ENCODE results near the gene LMAN2. TPM values are rescaled to one million over a fixed set of nuclear protein-coding genes. Genes with fewer than 3 reads are reported as not detected.
"Not testable (repeated sequence)": the region's sequence is repeated elsewhere in the genome, so short reads cannot be mapped to it uniquely, and the experiment has no call there.

LMAN2 gene
- polyA plus RNA-seq, 1 donor: 76.5 TPM

DNA sequence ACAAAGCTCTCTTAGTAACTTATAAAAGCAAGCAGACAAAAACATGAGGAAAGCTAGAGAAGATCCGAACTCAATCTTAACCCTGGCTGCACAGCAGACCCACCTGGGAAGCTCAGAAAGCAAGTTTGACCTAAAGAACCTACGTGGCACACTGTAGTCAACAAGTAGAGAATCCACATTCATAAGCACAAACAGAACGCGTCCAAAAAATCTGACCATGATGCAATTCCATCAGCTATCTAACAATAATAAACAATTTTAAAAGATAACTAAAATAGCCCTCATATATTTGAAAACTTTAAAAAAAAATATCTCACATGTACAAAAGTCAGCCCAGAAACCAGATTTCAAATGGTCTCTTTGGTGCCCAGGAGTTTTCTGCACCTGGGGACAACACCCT is 4.6 kb downstream of the LMAN2 start:
- DNase-seq: no peak

DNA sequence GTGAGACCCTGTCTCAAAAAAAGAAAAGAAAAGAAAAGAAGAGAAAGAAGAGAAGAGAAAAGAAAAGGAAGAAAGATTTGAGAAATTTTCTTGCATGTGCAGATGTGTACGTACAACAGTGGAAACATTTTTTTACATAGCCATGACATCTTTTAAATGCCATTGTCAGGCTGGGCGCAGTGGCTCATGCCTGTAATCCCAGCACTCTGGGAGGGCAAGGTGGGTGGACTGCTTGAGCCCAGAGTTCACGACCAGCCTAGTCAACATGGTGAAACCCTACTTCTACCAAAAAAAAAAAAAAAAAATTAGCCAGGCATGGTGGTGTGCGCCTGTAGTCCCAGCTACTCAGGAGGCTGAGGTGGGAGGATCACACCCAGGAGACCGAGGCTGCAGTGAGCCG is 6.6 kb downstream of the LMAN2 start:
- DNase-seq: no peak

DNA sequence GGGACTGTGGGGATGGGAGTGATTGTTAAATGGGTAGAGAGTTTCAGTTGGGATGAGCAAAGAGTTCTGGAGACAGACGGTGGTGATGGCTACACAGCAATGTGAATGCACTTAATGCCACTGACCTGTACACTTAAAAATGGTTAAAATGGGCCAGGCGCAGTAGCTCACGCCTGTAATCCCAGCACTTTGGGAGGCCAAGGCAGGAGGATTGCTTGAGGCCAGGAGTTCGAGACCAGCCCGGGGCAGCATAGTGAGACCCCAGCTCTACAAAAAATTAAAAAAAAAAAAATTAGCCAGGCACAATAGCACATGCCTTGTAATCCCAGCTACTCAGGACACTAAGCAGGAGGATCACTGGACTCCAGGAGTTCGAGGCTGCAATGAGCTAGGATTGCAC is 7.7 kb downstream of the LMAN2 start:
- no peak for DNase-seq

DNA sequence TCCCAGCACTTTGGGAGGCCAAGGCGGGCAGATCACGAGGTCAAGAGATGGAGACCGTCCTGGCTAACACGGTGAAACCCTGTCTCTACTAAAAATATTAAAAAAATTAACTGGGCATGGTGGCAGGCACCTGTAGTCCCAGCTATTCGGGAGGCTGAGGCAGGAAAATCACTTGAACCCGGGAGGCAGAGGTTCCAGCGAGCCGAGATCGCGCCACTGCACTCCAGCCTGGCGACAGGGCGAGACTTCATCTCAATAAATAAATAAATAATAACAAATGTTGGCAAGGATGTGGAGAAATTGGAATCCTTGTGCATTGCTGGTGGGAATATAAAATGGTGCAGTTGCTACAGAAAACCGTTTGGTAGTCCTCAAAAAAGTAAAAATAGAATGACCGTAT is 8.5 kb downstream of the LMAN2 start:
- DNase-seq: not testable (repeated sequence)

DNA sequence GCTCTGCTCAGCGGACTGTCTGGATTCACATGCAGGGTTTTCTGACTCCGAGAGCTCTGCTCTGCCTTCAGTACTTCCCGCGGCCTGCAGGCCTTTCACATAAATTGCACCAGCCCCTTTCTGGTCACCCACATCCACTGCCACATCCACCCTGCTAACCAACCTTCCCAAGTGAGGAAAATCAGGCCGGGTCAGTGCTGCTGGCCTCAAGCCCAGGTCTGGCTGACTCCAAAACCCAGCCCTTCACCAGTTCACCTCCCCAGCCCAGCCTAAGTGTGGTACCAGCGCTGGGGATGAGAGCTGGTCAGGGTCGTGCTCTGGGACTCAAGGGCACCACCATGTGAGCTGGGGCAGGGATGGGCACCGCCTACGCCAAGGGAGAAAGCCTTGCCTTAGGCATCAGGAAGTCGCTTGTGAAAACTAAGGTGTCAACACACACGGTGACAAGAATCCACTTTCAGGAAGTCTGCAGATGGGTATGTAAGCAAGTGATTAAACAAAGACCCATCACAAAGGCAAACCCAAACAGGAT is 12.3 kb downstream of the LMAN2 start:
- DNase-seq: no peak

DNA sequence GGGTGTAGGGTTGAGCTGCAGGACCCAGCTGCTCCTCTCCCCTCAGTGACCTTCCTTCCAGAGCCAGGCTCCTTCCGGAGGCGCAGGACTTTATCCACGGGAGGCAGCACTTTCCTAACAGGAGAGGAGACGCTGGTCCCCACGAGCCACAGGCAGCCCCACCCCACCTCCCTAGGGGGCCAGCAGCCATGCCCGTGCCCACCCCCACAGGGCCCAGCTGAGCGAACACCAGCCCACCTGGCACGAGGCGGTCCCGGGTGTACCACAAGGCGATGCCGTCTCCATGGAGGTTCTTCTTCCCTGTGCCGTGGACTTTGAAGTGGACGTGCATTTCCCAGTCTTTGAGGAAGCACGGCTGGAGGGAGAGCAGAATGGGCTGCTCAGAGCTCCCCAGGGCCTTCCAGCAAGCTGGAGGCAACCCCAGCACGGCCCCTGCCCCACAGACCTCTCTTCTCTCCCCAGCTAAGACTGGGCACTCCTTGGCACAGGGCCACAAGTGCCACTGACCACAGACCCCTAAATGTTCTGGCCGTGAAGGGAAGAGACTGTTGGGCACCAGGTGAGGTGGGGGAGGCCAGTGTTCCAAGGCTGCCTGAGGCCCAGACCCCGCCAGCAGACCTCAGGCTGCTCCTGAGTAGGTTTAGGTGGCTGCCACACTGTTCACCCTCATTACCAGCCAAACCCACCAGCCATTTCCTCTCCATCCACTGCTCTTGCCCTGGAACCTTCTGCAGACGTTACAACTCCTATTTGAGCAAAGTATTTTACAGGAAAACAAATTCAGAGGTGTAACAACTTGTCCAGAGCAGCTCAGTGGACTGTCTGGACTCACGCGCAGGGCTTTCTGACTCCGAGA is 13.0 kb downstream of the LMAN2 start:
- no peak for DNase-seq

DNA sequence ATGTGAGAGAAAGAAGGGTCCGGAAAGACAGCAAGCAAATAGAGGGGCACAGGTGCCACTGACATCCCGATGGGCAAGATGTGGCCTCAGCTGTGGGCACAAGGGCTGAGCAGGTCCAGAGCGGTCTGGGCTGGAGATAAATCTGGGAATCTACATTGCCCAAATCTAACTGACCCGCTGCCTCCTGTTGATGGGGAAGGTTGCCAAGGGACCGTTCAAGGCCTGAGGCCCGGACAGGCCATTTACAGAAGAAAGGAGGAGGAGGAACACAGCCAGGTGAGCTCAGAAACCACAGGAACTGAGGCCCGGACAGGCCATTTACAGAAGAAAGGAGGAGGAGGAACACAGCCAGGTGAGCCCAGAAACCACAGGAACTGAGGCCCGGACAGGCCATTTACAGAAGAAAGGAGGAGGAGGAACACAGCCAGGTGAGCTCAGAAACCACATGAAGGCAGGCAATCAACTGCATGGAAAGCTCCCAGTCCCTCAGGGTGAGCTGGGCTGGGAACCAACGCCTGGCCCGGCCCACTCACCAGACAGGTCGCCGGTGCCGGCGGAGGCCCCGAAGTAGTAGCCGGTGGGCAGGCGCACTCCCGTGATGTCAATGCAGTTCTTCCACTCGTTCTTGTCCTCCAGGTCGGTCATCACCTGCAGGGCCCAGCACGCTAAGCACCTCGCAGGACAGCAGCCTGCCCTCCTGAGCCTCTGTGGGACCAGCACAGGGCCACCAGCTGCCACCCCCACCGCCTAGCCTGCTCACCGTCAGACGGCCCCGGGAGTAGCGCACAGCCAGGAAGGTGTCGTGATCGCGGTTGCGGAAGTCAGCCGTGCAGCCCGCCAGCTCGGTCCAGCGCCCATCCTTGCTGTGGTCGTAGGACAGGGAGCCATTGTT is 14.6 kb downstream of the LMAN2 start:
- DNase-seq: no peak

DNA sequence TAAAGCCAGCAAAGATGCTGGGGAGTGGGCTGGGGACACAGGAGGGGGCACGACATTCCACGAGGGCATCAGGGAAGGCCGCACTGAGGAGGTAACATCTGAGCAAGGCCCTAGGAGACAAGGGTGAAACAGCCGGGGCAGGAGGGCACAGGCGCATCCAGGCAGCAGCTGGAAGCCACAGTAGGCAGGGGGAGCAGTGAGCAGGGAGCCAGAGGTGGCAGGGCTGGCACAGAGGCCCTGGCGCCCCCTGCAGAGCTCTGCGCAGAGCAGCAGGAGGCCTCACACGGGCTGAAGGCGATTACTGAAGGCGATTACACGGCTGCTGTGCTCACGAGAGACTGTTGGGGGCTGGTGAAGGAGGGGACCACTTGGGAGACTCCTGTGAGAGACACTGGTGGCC is 15.4 kb downstream of the LMAN2 start:
- no peak for DNase-seq

DNA sequence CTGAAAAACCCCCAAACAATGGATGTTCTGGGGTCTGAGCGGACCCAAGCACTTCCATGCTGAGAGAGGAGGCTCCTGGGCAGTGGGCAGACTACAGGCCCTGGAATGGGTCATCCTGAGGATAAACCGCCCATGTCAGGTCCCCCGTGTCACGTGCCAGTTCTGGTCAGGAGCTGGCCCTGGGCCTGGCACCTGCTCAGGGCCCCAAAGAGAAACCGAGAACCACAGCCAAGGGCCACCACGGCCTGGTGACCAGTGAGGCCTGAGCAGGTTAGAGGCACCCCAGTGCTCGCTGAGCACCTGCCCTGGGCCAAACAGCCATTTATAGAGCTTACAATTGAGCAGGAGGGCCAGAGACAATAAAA is 15.8 kb downstream of the LMAN2 start:
- no peak for DNase-seq

DNA sequence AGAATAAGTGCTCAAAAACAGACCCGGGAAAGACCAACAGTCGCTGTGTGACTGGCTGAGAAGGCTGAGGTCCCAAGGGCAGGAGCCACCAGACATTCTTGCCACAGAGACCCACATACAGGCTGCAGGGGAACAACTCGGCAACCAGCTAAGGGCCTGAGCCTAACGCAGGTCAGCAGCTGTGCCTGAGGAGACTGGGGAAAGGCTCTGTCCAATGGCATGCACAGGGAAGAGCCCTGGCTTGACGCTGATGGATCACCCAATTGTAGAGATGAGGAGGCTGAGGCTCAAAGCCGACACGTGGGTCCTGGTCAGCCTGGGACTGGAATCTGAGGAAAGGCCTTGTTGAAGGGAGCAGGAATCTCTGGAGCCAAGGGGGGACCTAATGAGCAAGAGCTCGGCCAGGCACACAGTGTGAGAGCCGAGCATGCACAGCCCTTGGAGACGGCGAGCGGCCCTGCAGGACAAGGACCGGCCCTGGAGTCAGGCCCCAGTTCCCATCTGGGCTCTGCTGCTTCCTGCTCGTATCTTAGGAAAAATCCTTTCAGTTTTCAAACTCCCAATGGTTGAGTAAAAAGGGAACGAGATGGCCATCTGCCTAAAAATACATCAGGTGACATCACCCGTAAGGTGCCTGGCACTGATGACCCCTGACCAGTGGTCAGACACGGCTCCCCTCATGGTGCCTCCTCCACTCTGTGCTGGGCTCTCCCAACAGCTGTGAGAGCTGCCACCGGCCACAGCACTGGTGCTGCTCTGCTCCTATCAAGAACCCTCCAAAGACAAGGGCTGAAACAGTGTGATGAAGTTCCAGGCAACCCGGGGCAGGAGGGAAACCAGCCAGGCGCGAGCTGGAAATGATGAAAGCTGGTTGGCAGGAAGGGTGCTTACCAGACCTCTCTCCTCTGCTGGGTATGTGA is 16.4 kb downstream of the LMAN2 start:
- no peak for DNase-seq

DNA sequence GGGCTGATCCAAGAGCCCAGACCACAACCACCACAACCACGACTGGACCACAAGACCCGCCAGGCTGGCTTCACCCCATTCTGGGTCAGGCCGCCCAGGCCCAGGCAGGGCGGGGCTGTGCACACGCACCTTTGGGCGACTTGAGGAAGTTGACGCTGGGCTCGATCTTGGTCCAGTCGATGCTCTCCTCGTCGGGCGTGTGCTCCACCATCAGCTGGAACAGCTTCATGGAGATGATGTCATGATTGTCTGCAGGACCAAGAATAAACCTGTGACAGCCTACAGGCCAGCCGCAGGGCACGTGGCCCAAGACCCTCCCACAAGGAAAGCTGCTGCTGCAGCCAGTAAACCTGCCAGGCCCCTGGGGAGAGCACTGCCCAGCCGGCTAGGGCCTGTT is 17.3 kb downstream of the LMAN2 start:
- no peak for DNase-seq

DNA sequence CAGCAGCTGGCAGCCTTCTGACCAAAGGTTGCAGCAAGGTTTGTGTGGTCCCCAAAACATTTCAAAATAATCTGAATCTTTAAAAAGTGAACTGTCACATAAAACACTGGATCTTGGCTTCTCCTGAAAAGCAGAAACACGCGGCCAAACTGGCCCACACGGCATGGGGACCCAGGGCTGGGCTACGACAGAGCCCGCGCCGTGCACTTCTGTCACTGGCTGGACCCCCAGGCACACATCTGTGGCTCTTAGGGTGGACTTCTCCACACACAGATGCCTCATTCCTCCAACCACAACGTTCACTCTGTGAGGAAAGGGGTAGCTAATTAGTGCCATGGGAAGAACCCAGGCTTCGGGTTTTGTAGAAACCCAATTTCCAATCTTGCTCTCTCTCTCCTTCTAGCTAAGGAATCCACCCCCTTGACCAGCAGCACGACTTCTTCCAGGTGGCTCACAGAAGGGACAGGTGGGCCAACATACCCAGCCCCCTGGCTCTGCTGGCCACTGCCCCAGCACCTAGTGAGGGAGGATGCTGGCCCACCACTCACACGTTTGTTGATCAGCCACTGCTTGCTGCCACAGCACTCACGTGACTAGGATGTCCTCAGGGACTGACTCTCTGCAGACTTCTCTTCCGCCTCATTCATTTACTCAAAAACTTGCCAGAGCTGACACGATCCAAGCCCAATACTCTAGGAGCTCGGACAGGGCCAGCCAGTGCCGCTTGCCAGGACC is 17.9 kb downstream of the LMAN2 start:
- no peak for DNase-seq

DNA sequence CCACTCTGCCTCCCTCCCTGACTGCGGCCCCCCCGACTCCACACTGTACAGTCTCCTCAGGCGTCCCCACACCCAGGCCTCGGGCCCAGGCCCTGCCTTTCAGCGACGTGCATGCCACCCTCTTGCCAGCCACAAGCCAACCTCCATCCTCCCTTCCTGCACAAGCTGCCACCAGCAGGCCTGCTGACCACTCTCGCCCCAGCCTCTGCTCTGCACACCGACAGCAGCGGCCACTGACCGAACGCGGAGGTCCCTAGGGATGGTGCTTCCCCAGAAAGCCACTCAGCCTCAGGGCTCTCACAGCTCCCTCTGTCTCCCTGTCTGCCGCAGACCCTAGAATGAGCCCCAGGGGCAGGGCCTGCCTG is 18.6 kb downstream of the LMAN2 start:
- no peak for DNase-seq

DNA sequence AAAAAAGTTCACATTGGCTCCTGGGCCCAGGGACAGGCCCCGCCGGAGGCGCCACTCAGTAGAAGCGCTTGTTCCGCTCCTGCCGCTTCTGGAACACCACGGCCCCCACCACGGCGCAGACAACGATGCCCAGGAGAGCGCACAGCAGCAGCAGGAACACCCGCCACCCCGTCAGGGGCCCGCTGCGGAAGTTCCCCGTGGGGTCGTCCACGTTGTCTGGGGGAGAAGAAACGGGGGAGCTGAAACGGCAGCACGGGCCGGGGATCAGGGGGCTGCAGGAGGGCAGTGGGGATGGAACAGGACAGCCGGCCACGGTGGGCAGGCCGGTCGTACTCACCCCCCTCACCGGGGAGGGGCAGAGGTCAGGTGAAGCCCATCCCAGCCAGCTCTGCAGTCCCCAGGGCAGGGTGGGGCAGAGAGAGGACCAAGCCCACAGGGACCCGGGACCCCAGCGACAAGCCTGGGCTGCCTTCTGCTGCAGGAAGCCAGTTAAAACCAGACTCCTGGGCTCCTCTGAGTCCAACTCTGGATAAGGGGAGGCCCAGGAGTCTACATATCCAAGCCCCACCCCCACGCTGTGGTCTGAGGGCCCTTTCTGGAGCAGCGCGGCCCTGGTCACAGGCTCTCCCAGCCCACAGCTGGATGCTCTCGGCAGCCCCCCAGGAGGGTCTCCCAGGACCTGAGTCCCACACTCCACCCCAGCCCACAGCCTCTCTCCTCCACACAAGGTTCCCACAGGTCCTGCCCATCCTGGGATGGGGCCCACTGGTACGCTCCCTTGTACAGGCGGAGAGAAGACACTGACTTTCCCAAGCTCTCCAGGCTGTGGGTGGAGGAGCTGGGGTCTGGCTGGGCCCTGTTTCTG is 19.2 kb downstream of the LMAN2 start:
- DNase-seq: no peak

DNA sequence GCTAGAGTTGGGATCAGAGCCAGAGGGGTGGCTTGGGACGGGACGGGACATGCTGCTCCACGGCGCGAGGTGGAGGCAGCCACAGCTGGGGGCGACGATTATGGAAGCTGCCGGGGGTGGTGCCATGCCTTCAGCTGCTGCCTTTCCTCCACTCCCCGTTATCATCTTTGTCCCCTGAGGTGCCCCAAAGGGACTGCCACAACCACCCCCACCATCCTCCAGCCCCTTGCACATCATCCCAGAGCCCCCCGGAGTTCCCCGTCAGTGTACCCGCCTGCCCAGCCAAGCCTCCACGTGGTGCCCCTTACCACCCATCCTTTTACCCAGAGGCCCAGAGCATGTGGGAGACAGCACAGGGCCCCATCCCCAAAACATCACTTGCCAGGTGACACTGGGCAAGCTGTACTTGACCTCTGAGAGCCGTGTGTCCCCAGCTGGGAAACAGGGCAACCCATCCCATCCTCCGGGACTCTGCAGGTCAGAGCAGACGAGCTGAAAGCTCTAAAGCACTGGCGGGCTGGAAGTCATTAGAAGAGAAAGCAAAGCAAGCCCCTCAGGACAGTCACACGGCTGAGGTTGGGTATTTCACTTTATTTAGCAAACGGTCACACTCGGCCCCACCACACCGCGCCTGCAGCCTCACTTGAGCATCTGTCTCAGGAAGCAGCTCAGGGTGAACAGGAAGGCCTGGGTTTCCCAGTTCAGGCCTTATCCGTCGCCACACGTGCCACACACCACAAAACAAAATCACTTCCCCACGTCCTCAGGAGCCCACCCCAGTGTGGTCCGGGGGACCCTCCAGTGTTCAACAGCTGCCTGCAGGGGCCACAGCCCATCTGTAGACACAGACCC is 20.3 kb downstream of the LMAN2 start:
- DNase-seq: no peak

DNA sequence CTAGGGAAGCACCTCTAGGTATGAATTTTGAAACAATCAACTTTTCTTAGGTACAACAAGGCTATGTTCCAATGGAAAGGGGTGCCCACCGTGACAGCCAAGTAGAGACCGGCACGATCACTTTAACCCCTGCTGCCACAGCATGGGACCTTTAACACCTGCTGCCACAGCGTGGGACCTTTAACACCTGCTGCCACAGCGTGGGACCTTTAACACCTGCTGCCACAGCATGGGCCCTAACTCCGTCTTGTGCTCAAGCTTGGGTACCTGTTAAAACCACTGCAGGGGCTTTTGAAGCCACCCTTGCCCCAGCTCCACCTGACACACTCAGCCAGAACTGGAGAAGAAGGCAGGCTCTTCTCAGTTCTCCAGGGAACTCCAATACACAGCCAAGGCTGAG is 21.6 kb downstream of the LMAN2 start:
- no peak for DNase-seq

DNA sequence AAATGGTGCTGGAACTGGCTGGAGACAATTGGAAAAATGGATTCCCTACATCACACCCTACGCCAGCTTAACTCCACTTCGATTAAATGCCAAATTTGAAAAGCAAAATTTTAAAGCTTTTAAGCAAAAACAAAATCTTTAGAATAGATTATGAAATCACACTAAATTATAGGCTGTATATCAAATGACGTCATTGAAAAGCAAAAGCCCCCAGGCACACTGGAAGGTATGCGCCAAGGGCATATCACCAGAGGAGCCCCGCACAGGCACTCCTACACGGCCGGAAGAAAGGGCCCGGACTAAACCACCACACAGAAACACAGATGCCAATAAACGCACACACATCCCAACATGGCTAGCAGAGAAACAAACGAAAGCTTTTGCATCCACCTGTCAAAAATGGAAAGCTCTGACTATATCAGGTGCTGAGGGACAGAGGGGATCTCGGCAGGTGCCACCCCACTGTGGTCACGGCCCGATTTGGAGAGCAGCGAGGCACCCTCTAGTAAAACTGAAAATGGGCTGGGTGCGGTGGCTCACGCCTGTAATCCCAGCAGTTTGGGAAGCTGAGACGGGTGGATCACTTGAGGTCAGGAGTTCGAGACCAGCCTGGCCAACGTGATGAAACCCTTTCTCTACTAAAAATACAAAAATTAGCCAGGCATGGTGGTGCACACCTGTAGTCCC is 22.8 kb downstream of the LMAN2 start:
- DNase-seq: no peak

DNA sequence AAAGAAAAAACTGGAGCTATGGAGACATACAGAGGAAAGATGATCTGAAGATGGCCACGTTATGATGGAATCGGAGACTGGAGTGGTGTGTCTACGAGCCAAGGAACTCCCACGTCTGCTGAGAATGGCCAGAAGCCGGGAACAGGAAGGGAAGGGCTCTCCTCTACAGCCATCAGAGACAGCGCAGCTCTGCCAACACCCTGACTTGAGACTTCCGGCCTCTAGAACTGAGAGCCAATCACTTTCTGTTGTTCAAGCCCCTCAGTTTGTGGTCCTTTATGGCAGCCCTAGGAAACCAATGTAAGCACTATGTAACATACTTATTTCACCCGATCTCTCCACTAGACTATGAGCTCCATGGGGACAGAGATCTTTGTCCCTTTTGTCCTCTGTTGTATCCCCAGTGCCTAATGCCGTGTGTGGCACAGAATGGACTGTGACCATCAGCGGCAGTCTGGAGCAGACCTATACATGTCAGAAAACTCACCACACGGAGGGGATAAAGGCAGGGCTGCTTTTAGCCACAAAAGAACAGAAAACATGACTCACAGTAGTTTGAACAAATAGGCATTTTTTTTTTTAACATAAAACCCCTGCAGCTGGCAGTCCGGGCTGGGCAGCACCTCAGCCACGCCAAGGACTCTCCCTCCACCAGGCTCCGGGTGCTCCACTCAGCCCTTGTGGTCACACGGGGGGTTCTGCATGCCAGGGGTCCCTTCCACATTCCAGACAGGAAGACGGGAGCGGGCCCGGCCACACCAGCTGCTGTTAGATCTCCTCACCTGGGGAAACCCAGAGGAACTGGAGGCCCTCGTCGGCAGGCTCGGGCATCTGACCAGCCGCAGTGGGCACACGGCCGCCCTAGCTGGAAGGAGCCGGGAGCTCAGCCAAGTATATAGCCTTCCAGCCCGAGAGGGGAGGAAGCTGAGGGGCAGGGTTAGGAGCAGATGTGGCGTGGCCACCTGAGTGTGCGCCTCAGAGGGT is 23.6 kb downstream of the LMAN2 start:
- peak; percentile 54 for DNase-seq

All from hindlimb muscle (tissue), 1 donor.